SK-N-SH treated with all-trans-retinoic acid at 6 μM for 48 hours (cell line): ENCODE data around the gene ITK.

Experiments
- ATAC-seq: fragments of 200-7000 bp; cut with Tn5 transposase; 3 replicates; pipeline ENCODE4 v1.9.1; 2020; ENCODE audit warnings: mild to moderate bottlenecking, moderate library complexity
- BACH2 ChIP-seq: fragments of 250-450 bp; sonication (Bioruptor Pico); IDR thresholded peaks from 2 replicates; pipeline ENCODE4 v1.9.0; 2021; ENCODE audit warnings: mild to moderate bottlenecking, borderline replicate concordance
- CREB5 ChIP-seq: fragments of 250-450 bp; sonication (Bioruptor Pico); IDR thresholded peaks from 2 replicates; pipeline ENCODE4 v1.5.1; 2020; ENCODE audit warnings: low read depth, mild to moderate bottlenecking, moderate library complexity
- CSDC2 ChIP-seq: fragments of 250-450 bp; sonication (Bioruptor Pico); IDR thresholded peaks from 2 replicates; pipeline ENCODE4 v1.5.0; 2020; ENCODE audit warnings: mild to moderate bottlenecking, moderate library complexity
- CSRNP3 ChIP-seq: fragments of 250-450 bp; sonication (Bioruptor Pico); IDR thresholded peaks from 2 replicates; pipeline ENCODE4 v1.5.1; 2021; ENCODE audit warnings: mild to moderate bottlenecking, moderate library complexity
- ESRRG ChIP-seq: fragments of 250-450 bp; sonication (Bioruptor Pico); IDR thresholded peaks from 2 replicates; pipeline ENCODE4 v1.6.1; 2021; ENCODE audit warnings: mild to moderate bottlenecking
- ISL1 ChIP-seq: fragments of 250-450 bp; sonication (Bioruptor Pico); IDR thresholded peaks from 2 replicates; pipeline ENCODE4 v2.1.2; 2022; ENCODE audit warnings: mild to moderate bottlenecking, moderate library complexity
- POU6F1 ChIP-seq: fragments of 250-450 bp; sonication (Bioruptor Pico); IDR thresholded peaks from 2 replicates; pipeline ENCODE4 v1.8.0; 2021; ENCODE audit warnings: low read depth, mild to moderate bottlenecking, moderate library complexity, borderline replicate concordance
- PPARA ChIP-seq: fragments of 250-450 bp; sonication (Bioruptor Pico); IDR thresholded peaks from 2 replicates; pipeline ENCODE4 v1.5.0; 2020; ENCODE audit warnings: mild to moderate bottlenecking, borderline replicate concordance
- RARB ChIP-seq: fragments of 250-450 bp; sonication (Bioruptor Pico); IDR thresholded peaks from 2 replicates; pipeline ENCODE4 v1.8.0; 2021; ENCODE audit warnings: mild to moderate bottlenecking, moderate library complexity
- SNAI2 ChIP-seq: fragments of 250-450 bp; sonication (Bioruptor Pico); IDR thresholded peaks from 2 replicates; pipeline ENCODE4 v1.5.0; 2020; ENCODE audit warnings: mild to moderate bottlenecking, moderate library complexity
- TCF4 ChIP-seq: fragments of 250-450 bp; sonication (Bioruptor Pico); IDR thresholded peaks from 2 replicates; pipeline ENCODE4 v1.8.0; 2021; ENCODE audit warnings: mild to moderate bottlenecking, moderate library complexity, borderline replicate concordance
- TOX ChIP-seq: fragments of 250-450 bp; sonication (Bioruptor Pico); IDR thresholded peaks from 2 replicates; pipeline ENCODE4 v1.8.0; 2021; ENCODE audit warnings: mild to moderate bottlenecking, moderate library complexity, borderline replicate concordance
- TSHZ2 ChIP-seq: fragments of 250-450 bp; sonication (Bioruptor Pico); IDR thresholded peaks from 2 replicates; pipeline ENCODE4 v1.5.0; 2020; ENCODE audit warnings: mild to moderate bottlenecking, moderate library complexity
- ZC3H10 ChIP-seq: fragments of 250-450 bp; sonication (Bioruptor Pico); IDR thresholded peaks from 2 replicates; pipeline ENCODE4 v1.5.1; 2021; ENCODE audit warnings: mild to moderate bottlenecking, moderate library complexity
- ZFP3 ChIP-seq: fragments of 250-450 bp; sonication (Bioruptor Pico); IDR thresholded peaks from 2 replicates; pipeline ENCODE4 v1.5.0; 2020; ENCODE audit warnings: mild to moderate bottlenecking, moderate library complexity
- ZFP30 ChIP-seq: fragments of 450-650 bp; formaldehyde crosslinking; IDR thresholded peaks from 2 replicates; pipeline ENCODE4 v1.5.0; 2022; ENCODE audit warnings: mild to moderate bottlenecking, moderate library complexity
- ZNF565 ChIP-seq: fragments of 450-650 bp; formaldehyde crosslinking; conservative IDR thresholded peaks from 2 replicates; pipeline ENCODE4 v1.5.0; 2020; ENCODE audit warnings: low read depth, mild to moderate bottlenecking, moderate library complexity
- ZNF70 ChIP-seq: fragments of 450-650 bp; formaldehyde crosslinking; IDR thresholded peaks from 2 replicates; pipeline ENCODE4 v1.5.0; 2020; ENCODE audit warnings: mild to moderate bottlenecking, moderate library complexity
- ZNF8 ChIP-seq: fragments of 450-650 bp; formaldehyde crosslinking; IDR thresholded peaks from 2 replicates; pipeline ENCODE4 v1.5.0; 2020; ENCODE audit warnings: mild to moderate bottlenecking, moderate library complexity

The ITK gene

GRCh38 chr5:157225469-157226422 is 45.1 kb downstream of the ITK start:
- TF ChIP-seq PPARA (CRISPR knock-in tag) (no peak), ZFP3 (no peak), CSDC2 (CRISPR knock-in tag) (no peak), SNAI2 (CRISPR knock-in tag) (no peak), ZNF70 (CRISPR knock-in tag) (no peak), ZNF8 (no peak), RARB (no peak), BACH2 (CRISPR knock-in tag) (no peak), TOX (no peak), ISL1 (CRISPR knock-in tag) (no peak), ZC3H10 (CRISPR knock-in tag) (no peak), TSHZ2 (CRISPR knock-in tag) (no peak), TCF4 (CRISPR knock-in tag) (no peak), ZNF565 (no peak), CREB5 (CRISPR knock-in tag) (no peak), ZFP30 (CRISPR knock-in tag) (no peak), ESRRG (CRISPR knock-in tag) (no peak)
- no peak for ATAC-seq

- ATAC-seq: no peak
- no peak for TF ChIP-seq TSHZ2 (CRISPR knock-in tag)
- no peak for TF ChIP-seq ZNF8
- no peak for TF ChIP-seq TOX
- TF ChIP-seq PPARA (CRISPR knock-in tag): no peak
- no peak for TF ChIP-seq ZC3H10 (CRISPR knock-in tag)
Measured at GRCh38 chr5:157230610-157231009, 50.0 kb downstream of the ITK start.

- no peak for TF ChIP-seq TCF4 (CRISPR knock-in tag)
- TF ChIP-seq POU6F1 (CRISPR knock-in tag): no peak
- no peak for TF ChIP-seq ZFP30 (CRISPR knock-in tag)
- TF ChIP-seq PPARA (CRISPR knock-in tag): no peak
- TF ChIP-seq ZNF8: no peak
- no peak for TF ChIP-seq BACH2 (CRISPR knock-in tag)
- no peak for TF ChIP-seq CSRNP3 (CRISPR knock-in tag)
- no peak for TF ChIP-seq TOX
- TF ChIP-seq ZNF565: no peak
- TF ChIP-seq ESRRG (CRISPR knock-in tag): no peak
- TF ChIP-seq ZNF70 (CRISPR knock-in tag): no peak
- TF ChIP-seq ZC3H10 (CRISPR knock-in tag): no peak
- TF ChIP-seq TSHZ2 (CRISPR knock-in tag): no peak
- TF ChIP-seq CSDC2 (CRISPR knock-in tag): no peak
Measured at GRCh38 chr5:157232706-157233105, 52.1 kb downstream of the ITK start.

More at GRCh38 chr5:157232706-157233105, 52.1 kb downstream of the ITK start:
- ATAC-seq: no peak
